CD4-positive, alpha-beta T cell treated with Interleukin-12 subunit alpha and Interleukin-12 subunit beta, for 1 hour (primary cell): ENCODE measurements around the gene KCNN3.
A peak's percentile ranks its signal among the peaks of the same experiment; 100 is the strongest.
"Not testable (repeated sequence)": the region's sequence is repeated elsewhere in the genome, so short reads cannot be mapped to it uniquely, and the experiment has no call there.

Source experiments
- DNase-seq: peaks from one replicate; pipeline ENCODE4 v3.0.0-alpha.2; 2020

Gene KCNN3

GRCh38 chr1:154686507-154686906 is 183.6 kb downstream of the KCNN3 start:
- no peak for DNase-seq

- DNase-seq: no peak
Observed at GRCh38 chr1:154683820-154684219, 186.3 kb downstream of the KCNN3 start.

- DNase-seq: no peak
Observed at GRCh38 chr1:154682254-154682653, 187.8 kb downstream of the KCNN3 start.

GRCh38 chr1:154677844-154678243 is 192.2 kb downstream of the KCNN3 start:
- not testable (repeated sequence) for DNase-seq

- not testable (repeated sequence) for DNase-seq
Observed at GRCh38 chr1:154676847-154677246, 193.2 kb downstream of the KCNN3 start.

GRCh38 chr1:154674456-154674855 is 195.6 kb downstream of the KCNN3 start:
- DNase-seq: not testable (repeated sequence)

GRCh38 chr1:154672245-154672644 is 197.8 kb downstream of the KCNN3 start:
- DNase-seq: not testable (repeated sequence)

GRCh38 chr1:154671412-154671811 is 198.7 kb downstream of the KCNN3 start:
- not testable (repeated sequence) for DNase-seq

GRCh38 chr1:154670310-154671270 is 199.5 kb downstream of the KCNN3 start:
- not testable (repeated sequence) for DNase-seq

- peak; percentile 77 for DNase-seq
Observed at GRCh38 chr1:154669464-154670282, 200.4 kb downstream of the KCNN3 start.

- no peak for DNase-seq
Observed at GRCh38 chr1:154666051-154666790, 203.9 kb downstream of the KCNN3 start.

- DNase-seq: no peak
Observed at GRCh38 chr1:154664331-154665002, 205.6 kb downstream of the KCNN3 start.

- no peak for DNase-seq
Observed at GRCh38 chr1:154663471-154664060, 206.5 kb downstream of the KCNN3 start.

GRCh38 chr1:154661110-154661509 is 209.0 kb downstream of the KCNN3 start:
- no peak for DNase-seq

- no peak for DNase-seq
Observed at GRCh38 chr1:154659823-154660592, 210.1 kb downstream of the KCNN3 start.

GRCh38 chr1:154657556-154657955 is 212.5 kb downstream of the KCNN3 start:
- DNase-seq: no peak

GRCh38 chr1:154652893-154653292 is 217.2 kb downstream of the KCNN3 start:
- no peak for DNase-seq
